T-cell (primary cell): ENCODE results near the gene WWTR1. TPM values are rescaled to one million over a fixed set of nuclear protein-coding genes. Genes with fewer than 3 reads are reported as not detected.

Experiments
- ATAC-seq, 4 experiments: fragments of 200-7000 bp in 3 of 4; fragments of 150-1000 bp in 1 of 4; cut with Tn5 transposase; replicated peaks in 1 of 4; 1 replicate in 3 of 4; 2 replicates in 1 of 4; pipeline ENCODE4 v1.10.0; 2021; ENCODE audit warnings: moderate library complexity in 3 of 4, mild to moderate bottlenecking in 2 of 4, moderate number of reproducible peaks in 1 of 4
- CTCF ChIA-PET, 2 donors: fragments of 300-600 bp; sonication (Branson Sonifier 250); formaldehyde crosslinking; loops; one replicate each; lab custom pipeline; 2022; ENCODE audit warnings: antibody characterized with exemption in 2 of 2; lab: Charles Lee
- POLR2A ChIA-PET, 2 donors: fragments of 300-600 bp; sonication (Branson Sonifier 250); formaldehyde crosslinking; loops; one replicate each; lab custom pipeline; 2022; ENCODE audit warnings: antibody characterized with exemption in 2 of 2; lab: Charles Lee
- DNase-seq, 35 experiments: peaks; one replicate each; pipeline versions ENCODE4 v3.0.0 to v3.0.0-alpha.2; 2013 to 2023
- H3K27ac ChIP-seq: one replicate; pipeline ENCODE4 v1.5.1; 2013; ENCODE audit warnings: low read length
- H3K27me3 ChIP-seq, 2 experiments: replicated peaks in 1 of 2; 1 replicate in 1 of 2; 2 replicates in 1 of 2; pipeline versions ENCODE4 v1.6.1 to v1.7.0; 2013; ENCODE audit warnings: low read length in 1 of 2, mixed read lengths in 1 of 2; ENCODE audit not compliant: control insufficient read depth in 2 of 2, insufficient read depth in 2 of 2; ENCODE audit errors: extremely low read depth in 1 of 2
- H3K36me3 ChIP-seq, 2 donors: 1 replicate in 1 of 2; 2 replicates in 1 of 2; pipeline versions ENCODE4 v1.6.1 to v1.7.0; 2013; ENCODE audit warnings: low read length in 1 of 2; ENCODE audit not compliant: control insufficient read depth in 2 of 2, insufficient read depth in 1 of 2; ENCODE audit errors: extremely low read depth in 1 of 2
- H3K4me1 ChIP-seq, 2 experiments: 1 replicate in 1 of 2; 2 replicates in 1 of 2; pipeline versions ENCODE4 v1.6.1 to v1.7.0; 2013; ENCODE audit warnings: low read length in 2 of 2, mixed read lengths in 1 of 2; ENCODE audit not compliant: insufficient read depth in 2 of 2, control insufficient read depth in 1 of 2; ENCODE audit errors: extremely low read depth in 1 of 2
- H3K4me3 ChIP-seq, 2 donors: 1 replicate in 1 of 2; 2 replicates in 1 of 2; pipeline versions ENCODE4 v1.5.1 to v1.7.0; 2013; ENCODE audit warnings: mild to moderate bottlenecking in 2 of 2, low read length in 1 of 2, moderate library complexity in 1 of 2; ENCODE audit not compliant: control insufficient read depth in 1 of 2; ENCODE audit errors: extremely low read depth in 1 of 2
- H3K9me3 ChIP-seq: 2 replicates; pipeline ENCODE4 v1.7.0; 2013
- H3K27ac Mint-ChIP-seq, 2 donors: one replicate each; pipeline ENCODE4 v1.8.0; 2020 to 2021; ENCODE audit warnings: mild to moderate bottlenecking in 2 of 2, mixed read lengths in 2 of 2
- H3K27me3 Mint-ChIP-seq, 2 donors: one replicate each; pipeline ENCODE4 v1.8.0; 2021 to 2022; ENCODE audit warnings: mixed read lengths in 2 of 2
- H3K36me3 Mint-ChIP-seq: one replicate; pipeline ENCODE4 v1.8.0; 2021; ENCODE audit warnings: mixed read lengths
- H3K4me1 Mint-ChIP-seq, 3 donors: one replicate each; pipeline ENCODE4 v1.8.0; 2020 to 2022; ENCODE audit warnings: mixed read lengths in 3 of 3, mild to moderate bottlenecking in 1 of 3
- H3K4me3 Mint-ChIP-seq, 3 donors: one replicate each; pipeline ENCODE4 v1.8.0; 2020 to 2022; ENCODE audit warnings: mild to moderate bottlenecking in 3 of 3, mixed read lengths in 3 of 3, moderate library complexity in 3 of 3
- H3K9me3 Mint-ChIP-seq, 3 donors: one replicate each; pipeline ENCODE4 v1.8.0; 2020 to 2022; ENCODE audit warnings: mixed read lengths in 3 of 3
- WGBS: methylation state at CpG from one replicate; pipeline ENCODE4 v1.1.5; 2013; ENCODE audit warnings: missing lambda C conversion rate; ENCODE audit not compliant: insufficient coverage; 5-methylcytosine and 5-hydroxymethylcytosine counted together
- total RNA-seq, 35 experiments: library from RNA in 6 of 35; stranded (reverse) in 6 of 35; fragments of 120-200 nt in 1 of 35; gene quantifications; one replicate each; pipeline versions ENCODE4 v1.2.1 to v1.2.4 and lab custom pipeline; 2013 to 2026

WWTR1 gene
- total RNA-seq, 5 donors from 2014 or later (not counting 1 experiment from before 2014, with no cell fraction given) = 0.43 to 1.6 (median 1.1) TPM

GRCh38 chr3:149621218-149622005, 36.4 kb downstream of the WWTR1 start:
- no peaks in the 10 kb centered on the region for H3K9me3 ChIP-seq
- no peaks in the 10 kb centered on the region for H3K4me1 ChIP-seq
- H3K9me3 Mint-ChIP-seq = no peaks in the 10 kb centered on the region
- ATAC-seq = peak in 1 of 4 experiments; percentile 42
- no peak overlapping the region for H3K4me3 ChIP-seq
- no peaks in the 10 kb centered on the region for H3K36me3 ChIP-seq
- H3K27ac ChIP-seq = no peak overlapping the region
- ChIA-PET POLR2A (no interaction called here), CTCF (no interaction called here)
- H3K36me3 Mint-ChIP-seq = no peaks in the 10 kb centered on the region
- peaks cover 0 to 9% (median 6%) of the 10 kb centered on the region in 3 donors for H3K4me1 Mint-ChIP-seq
- DNase-seq = peak in 1 of 35 experiments; percentile 3
- peaks cover 3 to 13% of the 10 kb centered on the region in 2 donors for H3K27me3 Mint-ChIP-seq
- peak overlapping the region in 1 of 3 donors; percentile 24 for H3K4me3 Mint-ChIP-seq
- peak overlapping the region; percentile 64 to 79 for H3K27ac Mint-ChIP-seq
- WGBS = 49% methylated on average over 4 of the region's 5 CpGs
- peaks cover 0 to 4% of the 10 kb centered on the region in 2 experiments for H3K27me3 ChIP-seq

- Histone ChIP-seq H3K27ac (no peak overlapping the region), H3K9me3 (no peaks in the 10 kb centered on the region), H3K4me3 (no peak overlapping the region), H3K27me3 (peaks cover 0 to 4% of the 10 kb centered on the region in 2 experiments), H3K36me3 (no peaks in the 10 kb centered on the region), H3K4me1 (no peaks in the 10 kb centered on the region)
- ChIA-PET CTCF (no interaction called here), POLR2A (no interaction called here)
- WGBS = 71% methylated on average over 1 of the region's 1 CpG
- peaks cover 0 to 9% (median 6%) of the 10 kb centered on the region in 3 donors for H3K4me1 Mint-ChIP-seq
- H3K9me3 Mint-ChIP-seq = no peaks in the 10 kb centered on the region
- H3K27me3 Mint-ChIP-seq = peaks cover 3 to 12% of the 10 kb centered on the region in 2 donors
- ATAC-seq = no peak
- no peak overlapping the region for H3K4me3 Mint-ChIP-seq
- DNase-seq = no peak
- no peaks in the 10 kb centered on the region for H3K36me3 Mint-ChIP-seq
- H3K27ac Mint-ChIP-seq = no peak overlapping the region
These were observed 37.4 kb downstream of the WWTR1 start for GRCh38 chr3:149620291-149621020.

- peaks cover 0 to 4% of the 10 kb centered on the region in 2 experiments for H3K27me3 ChIP-seq
- H3K27ac ChIP-seq = no peak overlapping the region
- H3K9me3 Mint-ChIP-seq = no peaks in the 10 kb centered on the region
- ATAC-seq (no peak), DNase-seq (no peak)
- WGBS = 78% methylated on average over 1 of the region's 4 CpGs
- H3K4me3 Mint-ChIP-seq = no peak overlapping the region
- no peaks in the 10 kb centered on the region for H3K4me1 ChIP-seq
- H3K4me1 Mint-ChIP-seq = peaks cover 0 to 9% (median 6%) of the 10 kb centered on the region in 3 donors
- no peaks in the 10 kb centered on the region for H3K36me3 Mint-ChIP-seq
- H3K27ac Mint-ChIP-seq = no peak overlapping the region
- H3K36me3 ChIP-seq = no peaks in the 10 kb centered on the region
- no peaks in the 10 kb centered on the region for H3K9me3 ChIP-seq
- no peak overlapping the region for H3K4me3 ChIP-seq
- peaks cover 3 to 12% of the 10 kb centered on the region in 2 donors for H3K27me3 Mint-ChIP-seq
- ChIA-PET POLR2A (no interaction called here), CTCF (no interaction called here)
These were observed 38.7 kb downstream of the WWTR1 start for GRCh38 chr3:149619136-149619535.

- no peak for ATAC-seq
- Histone ChIP-seq H3K36me3 (no peaks in the 10 kb centered on the region), H3K4me1 (no peaks in the 10 kb centered on the region), H3K27ac (no peak overlapping the region), H3K27me3 (peaks cover 0 to 4% of the 10 kb centered on the region in 2 experiments), H3K4me3 (no peak overlapping the region), H3K9me3 (no peaks in the 10 kb centered on the region)
- Mint-ChIP-seq H3K27ac (no peak overlapping the region), H3K4me1 (peaks cover 0 to 9% (median 6%) of the 10 kb centered on the region in 3 donors), H3K27me3 (peaks cover 3 to 12% of the 10 kb centered on the region in 2 donors), H3K9me3 (no peaks in the 10 kb centered on the region), H3K4me3 (no peak overlapping the region), H3K36me3 (no peaks in the 10 kb centered on the region)
- CTCF ChIA-PET = no interaction called here
- WGBS = 87% methylated on average over 10 of the region's 15 CpGs
- POLR2A ChIA-PET = no interaction called here
- no peak for DNase-seq
These were observed 39.4 kb downstream of the WWTR1 start for GRCh38 chr3:149618151-149619123.

- Mint-ChIP-seq H3K27me3 (peaks cover 2 to 8% of the 10 kb centered on the region in 2 donors), H3K4me1 (peaks cover 0 to 2% (median 0%) of the 10 kb centered on the region in 3 donors), H3K27ac (no peak overlapping the region), H3K4me3 (no peak overlapping the region), H3K36me3 (no peaks in the 10 kb centered on the region), H3K9me3 (no peaks in the 10 kb centered on the region)
- ATAC-seq (no peak), DNase-seq (no peak)
- H3K27me3 ChIP-seq = no peaks in the 10 kb centered on the region
- CTCF ChIA-PET = no interaction called here
- H3K4me3 ChIP-seq = no peak overlapping the region
- 73% methylated on average over 3 of the region's 6 CpGs for WGBS
- H3K9me3 ChIP-seq = no peaks in the 10 kb centered on the region
- H3K27ac ChIP-seq = no peak overlapping the region
- POLR2A ChIA-PET = interaction anchor here in 1 of 2 donors (0.6 kb wide), 1 partner anchor 1212 kb away, joined by 3 read pairs; no protein-coding TSS in a partner anchor
- no peaks in the 10 kb centered on the region for H3K4me1 ChIP-seq
- no peaks in the 10 kb centered on the region for H3K36me3 ChIP-seq
These were observed 42.0 kb downstream of the WWTR1 start for GRCh38 chr3:149615731-149616221.
